Raji (cell line): Measurements from ENCODE around the gene SAV1.

Experiments used
- POLR2A ChIP-seq: IDR thresholded peaks from 2 replicates; pipeline ENCODE4 v1.6.1; 2011; ENCODE audit warnings: low read depth, low read length, control low read depth; ENCODE audit not compliant: insufficient read depth

Gene SAV1

GRCh38 chr14:50667996-50668825, at the start of gene SAV1:
SAV1 (minus strand) TSS chr14:50668306; CDS start chr14:50667967, 339 bp downstream.
- peak; percentile 93 for TF ChIP-seq POLR2A

GRCh38 chr14:50717811-50718210, 49.7 kb upstream of the SAV1 start:
- no peak for TF ChIP-seq POLR2A

- no peak for TF ChIP-seq POLR2A
Observed at GRCh38 chr14:50714450-50715073, 46.5 kb upstream of the SAV1 start.

DNA sequence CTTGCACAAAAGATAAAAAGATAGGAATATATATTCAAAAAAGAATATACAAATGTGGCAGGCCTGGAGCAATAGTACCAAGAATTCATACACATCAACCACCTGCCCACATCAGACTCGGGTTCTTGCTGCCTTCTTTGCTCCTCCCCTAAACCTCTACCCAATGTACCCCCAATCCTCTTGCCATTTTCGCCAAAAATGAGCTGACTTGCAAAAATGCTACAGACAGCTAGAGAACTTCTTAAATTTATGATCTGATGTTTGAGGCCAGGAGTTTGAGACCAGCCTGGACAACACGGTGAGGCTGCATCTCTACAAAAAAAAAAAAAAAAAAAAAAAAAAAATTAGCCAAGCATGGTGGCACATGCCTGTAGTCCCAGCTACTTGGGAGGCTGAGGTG, 42.9 kb upstream of the SAV1 start:
- TF ChIP-seq POLR2A, result no peak

GRCh38 chr14:50705026-50705593, 37.0 kb upstream of the SAV1 start:
- TF ChIP-seq POLR2A, result no peak

DNA sequence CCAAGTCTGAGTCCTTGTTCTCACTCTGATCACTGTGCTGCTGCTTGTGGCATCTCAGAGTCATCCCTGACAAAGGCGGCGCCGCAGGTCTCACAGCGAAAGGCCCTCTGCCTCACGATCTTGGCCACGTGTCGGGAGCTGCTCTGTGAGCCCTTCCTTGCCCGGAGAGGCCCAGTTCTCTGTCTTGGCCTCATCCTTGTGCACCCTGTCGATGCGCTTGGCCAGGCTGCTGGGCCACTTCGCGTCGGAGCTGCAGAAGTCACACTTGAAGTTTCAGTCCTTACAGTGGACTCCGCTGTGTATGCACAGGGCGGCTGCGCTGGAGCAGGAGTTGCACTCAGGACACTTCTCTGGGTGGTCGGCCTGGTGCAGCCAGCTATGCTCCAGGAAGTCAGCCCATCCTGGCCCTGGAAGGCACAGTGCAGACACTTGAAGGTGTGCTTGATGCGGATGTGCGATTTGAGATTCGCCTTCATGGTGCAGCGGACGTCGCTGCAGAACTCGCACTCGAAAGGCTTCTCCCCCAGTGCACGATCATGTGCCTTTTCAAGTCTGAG, 36.4 kb upstream of the SAV1 start:
- TF ChIP-seq POLR2A, result no peak

DNA sequence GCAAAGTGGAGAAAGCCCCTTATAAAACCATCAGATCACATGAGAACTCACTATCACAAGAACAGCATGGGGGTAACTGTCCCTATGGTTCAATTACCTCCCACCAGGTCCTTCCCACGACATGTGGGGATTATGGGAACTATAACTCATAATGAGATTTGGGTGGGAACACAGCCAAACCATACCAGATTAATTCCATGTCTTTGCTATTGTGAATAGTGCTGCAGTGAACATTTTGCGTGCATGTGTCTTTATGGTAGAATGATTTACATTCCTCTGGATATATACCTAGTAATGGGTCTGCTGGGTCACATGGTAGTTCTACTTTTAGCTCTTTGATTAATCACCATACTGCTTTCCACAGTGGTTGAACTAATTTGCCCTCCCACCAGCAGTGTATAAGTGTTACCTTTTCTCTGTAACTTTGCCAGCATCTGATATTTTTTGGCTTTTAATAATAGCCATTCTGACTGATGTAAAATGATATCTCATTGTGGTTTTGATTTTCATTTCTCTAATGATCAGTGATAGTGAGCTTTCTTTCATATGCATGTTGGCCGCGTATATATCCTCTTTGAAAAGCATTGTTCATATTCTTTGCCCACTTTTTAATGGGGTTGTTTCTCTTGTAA, 29.7 kb upstream of the SAV1 start:
- no peak for TF ChIP-seq POLR2A

GRCh38 chr14:50688875-50689274, 20.8 kb upstream of the SAV1 start:
- no peak for TF ChIP-seq POLR2A

GRCh38 chr14:50679674-50680073, 11.6 kb upstream of the SAV1 start:
- TF ChIP-seq POLR2A, result no peak

DNA sequence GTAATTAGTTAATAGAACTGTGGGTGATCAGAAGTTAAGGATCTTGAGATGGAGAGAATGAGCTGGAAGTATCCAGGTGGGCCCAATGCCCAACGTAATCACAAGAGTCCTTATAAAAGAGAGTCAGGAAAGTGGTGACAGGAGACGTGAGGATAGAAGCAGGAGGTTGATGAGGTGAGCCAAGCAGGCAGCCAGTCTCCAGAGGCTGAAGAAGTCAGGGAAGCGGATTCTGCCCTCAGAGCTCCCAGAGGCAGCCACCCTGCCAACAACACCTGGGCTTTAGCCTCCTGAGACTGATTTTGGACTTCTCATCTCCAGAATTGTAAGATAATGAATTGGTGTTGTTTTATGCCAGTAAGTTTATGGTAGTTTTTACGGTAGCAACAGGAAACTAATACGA, 10.1 kb upstream of the SAV1 start:
- TF ChIP-seq POLR2A, result no peak

GRCh38 chr14:50677527-50678063, 9.5 kb upstream of the SAV1 start:
- TF ChIP-seq POLR2A, result no peak

DNA sequence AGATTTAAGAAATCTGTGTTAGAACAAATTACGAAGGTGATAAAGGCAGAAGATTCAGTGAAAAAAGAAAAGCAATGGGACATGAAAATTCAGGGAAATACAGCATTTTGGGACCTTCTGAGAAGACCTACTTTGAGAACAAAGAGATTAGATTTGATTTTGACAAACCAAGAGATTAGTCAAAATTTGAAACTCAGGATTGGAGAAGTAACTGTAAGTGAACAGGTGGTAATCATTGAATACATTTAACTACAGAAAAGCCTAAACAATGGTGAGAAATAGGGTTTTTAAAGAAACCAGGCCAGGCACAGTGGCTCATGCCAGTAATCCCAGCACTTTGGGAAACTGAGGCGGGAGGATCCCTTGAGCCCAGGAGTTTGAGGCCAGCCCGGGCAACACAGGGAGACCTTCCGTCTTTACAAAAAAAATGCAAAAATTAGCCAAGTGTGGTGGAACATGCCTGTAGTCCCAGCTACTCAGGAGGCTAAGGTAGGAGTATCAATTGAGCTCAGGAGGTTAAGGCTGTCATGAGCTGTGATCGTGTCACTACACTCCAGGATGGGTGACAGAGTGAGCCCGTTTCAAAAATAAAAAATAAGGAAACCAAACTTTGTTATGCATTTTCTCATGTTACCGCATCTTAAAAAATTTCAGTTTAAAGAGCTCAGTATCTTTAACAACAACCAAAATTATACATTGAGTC, 8.9 kb upstream of the SAV1 start:
- no peak for TF ChIP-seq POLR2A

DNA sequence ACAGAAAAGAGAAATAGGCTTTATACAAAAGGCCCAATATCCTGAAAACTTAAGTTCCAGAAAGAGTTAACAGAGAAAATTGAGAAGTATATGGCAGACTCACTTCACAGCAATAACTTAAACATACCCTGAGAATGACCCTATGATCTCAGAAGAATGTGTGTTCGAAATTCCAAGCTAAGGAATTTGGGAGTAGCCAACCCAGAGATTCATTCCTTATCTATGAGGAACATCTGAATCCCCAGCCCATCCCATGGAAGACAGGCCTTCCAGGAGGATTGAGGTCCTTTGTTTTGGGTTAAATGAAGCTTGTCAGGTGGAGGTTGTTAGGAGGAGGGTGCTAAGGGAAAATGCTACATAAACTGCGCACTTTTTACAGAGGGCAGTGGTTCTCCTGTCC, 7.5 kb upstream of the SAV1 start:
- TF ChIP-seq POLR2A, result no peak

DNA sequence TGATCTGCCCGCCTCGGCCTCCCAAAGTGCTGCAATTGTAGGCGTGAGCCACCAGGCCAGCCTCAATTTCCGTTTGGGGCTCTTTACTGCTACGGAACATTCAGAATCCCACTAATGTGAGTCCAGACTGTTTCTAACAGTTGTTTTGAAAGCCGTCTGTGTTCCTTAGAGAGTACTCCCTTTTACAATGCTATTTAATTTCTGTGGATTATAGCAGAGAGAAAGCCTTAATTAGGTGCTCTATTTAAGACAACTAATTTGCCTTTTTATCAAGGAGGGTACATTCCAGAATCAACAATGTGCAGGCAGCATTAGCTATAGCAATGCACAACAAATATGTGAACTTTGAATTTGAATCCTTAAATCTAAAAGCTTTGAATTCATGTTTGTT, 2.8 kb upstream of the SAV1 start:
- no peak for TF ChIP-seq POLR2A
